ENCODE results near the gene DTNBP1. TPM values are rescaled to one million over a fixed set of nuclear protein-coding genes. Genes with fewer than 3 reads are reported as not detected.

The DTNBP1 gene
- total and polyA plus RNA-seq, 2 donors (not counting 3 experiments of a cell fraction or from before 2014, with no cell fraction given), result 24.3 to 28.9 TPM

- Histone ChIP-seq H3K4me1 (ENCODE audit: control insufficient read depth, extremely low read depth, insufficient read depth, low read length) (no peaks in the 10 kb centered on the region), H3K27ac (ENCODE audit: insufficient read depth, low read depth, low read length) (no peak overlapping the region), H3K79me2 (ENCODE audit: control insufficient read depth, insufficient read depth, low read length) (no peaks in the 10 kb centered on the region), H3K4me3 (replicated peaks in 1 of 3; ENCODE audit: insufficient read depth in 1 of 3, low read depth in 1 of 3, low read length in 3 of 3) (no peak overlapping the region), H3K27me3 (ENCODE audit: control insufficient read depth in 2 of 2, insufficient read depth in 2 of 2, low read length in 2 of 2) (no peaks in the 10 kb centered on the region), H3K9ac (replicated peaks; ENCODE audit: extremely low read depth, insufficient read depth, low read length) (no peak overlapping the region), H2AFZ (ENCODE audit: low read depth, low read length) (no peak overlapping the region), H4K20me1 (replicated peaks; ENCODE audit: control insufficient read depth, extremely low read depth, insufficient read depth, low read length) (no peaks in the 10 kb centered on the region), H3K9me1 (replicated peaks; ENCODE audit: control insufficient read depth, extremely low read depth, insufficient read depth, low read length) (no peaks in the 10 kb centered on the region), H3K4me2 (ENCODE audit: insufficient read depth, low read length) (no peak overlapping the region), H3K36me3 (ENCODE audit: control insufficient read depth in 2 of 2, extremely low read depth in 1 of 2, insufficient read depth in 2 of 2, low read length in 2 of 2) (peaks cover 0 to 2% of the 10 kb centered on the region in 2 experiments), H3K9me3 (replicated peaks; ENCODE audit: control insufficient read depth, insufficient read depth, low read length) (no peaks in the 10 kb centered on the region)
- POLR2A ChIA-PET, result no interaction called here
- dilution Hi-C loops (cut with MboI; ENCODE audit: extremely low pct_ligation_motif_present, low sequenced_read_pairs), result no loop called here
- TF ChIP-seq JUN (IDR thresholded peaks at IDR 0.05; ENCODE audit: borderline replicate concordance, insufficient read depth, insufficient read length, low read depth) (peak; percentile 6), CTCF (IDR thresholded peaks at IDR 0.05; ENCODE audit: extremely low read depth in 1 of 2, insufficient read depth in 1 of 2, low read depth in 1 of 2, low read length in 2 of 2) (no peak), EZH2 (IDR thresholded peaks at IDR 0.05; ENCODE audit: borderline replicate concordance, low read depth, low read length, severe bottlenecking) (no peak), POLR2AphosphoS5 (IDR thresholded peaks at IDR 0.05; ENCODE audit: insufficient read depth, low read depth, low read length) (no peak), MAX (IDR thresholded peaks at IDR 0.05; ENCODE audit: insufficient read depth, insufficient read length) (no peak), MYC (IDR thresholded peaks at IDR 0.05; ENCODE audit: low read depth, low read length) (no peak), FOS (IDR thresholded peaks at IDR 0.05; ENCODE audit: borderline replicate concordance, insufficient read depth, low read length) (peak; percentile 43), GATA2 (IDR thresholded peaks at IDR 0.05; ENCODE audit: insufficient read depth, insufficient read length, low read depth, low read length) (no peak), POLR2A (IDR thresholded peaks at IDR 0.05; ENCODE audit: low read depth, low read length) (no peak)
- FAIRE-seq, result no peak
- intact Hi-C loops (cut with micrococcal nuclease), result no loop called here
- no TSS peak for BruUV-seq (replicated peaks)
- no peak for DNase-seq (ENCODE audit: low read depth, low spot score)
- CTCF ChIA-PET, result no interaction called here
Measured at GRCh38 chr6:15582499-15582898, 80.3 kb downstream of the DTNBP1 start.
